HepG2 (cell line): ENCODE measurements around the gene EPB41L2. TPM values are rescaled to one million over a fixed set of nuclear protein-coding genes. Genes with fewer than 3 reads are reported as not detected.

Experiments
- ARID2 ChIP-seq: sonication (generic); formaldehyde crosslinking; IDR thresholded peaks from 2 replicates; pipeline ENCODE4 v1.8.1; 2022; ENCODE audit warnings: mild to moderate bottlenecking, missing genetic modification reagents, borderline replicate concordance
- ASH2L ChIP-seq: fragments of 300-600, 200-600 bp; sonication (generic); IDR thresholded peaks from 2 replicates; pipeline ENCODE4 v1.7.0; 2017; ENCODE audit warnings: low read depth, mild to moderate bottlenecking, moderate library complexity, mixed read lengths, low read length; ENCODE audit not compliant: insufficient read length
- ATF5 ChIP-seq: sonication (generic); formaldehyde crosslinking; IDR thresholded peaks from 2 replicates; pipeline ENCODE4 v1.4.0; 2020; ENCODE audit warnings: mild to moderate bottlenecking, low read depth, missing genetic modification reagents
- HCFC1 ChIP-seq: fragments of 150-350 bp; IDR thresholded peaks from 2 replicates; pipeline ENCODE4 v1.6.1; 2014; ENCODE audit warnings: low read depth, low read length
- IKZF1 ChIP-seq: fragments of 450-650 bp; IDR thresholded peaks from 2 replicates; pipeline ENCODE4 v1.7.1; 2016
- KDM3A ChIP-seq: IDR thresholded peaks from 2 replicates; pipeline ENCODE4 v1.6.1; 2018; ENCODE audit warnings: low read depth, missing compliant biosample characterization
- KDM4B ChIP-seq: sonication (generic); formaldehyde crosslinking; IDR thresholded peaks from 2 replicates; pipeline ENCODE4 v1.4.0; 2020; ENCODE audit warnings: missing genetic modification reagents
- MIER2 ChIP-seq: IDR thresholded peaks from 2 replicates; pipeline ENCODE4 v1.6.1; 2016; ENCODE audit warnings: missing biosample characterization, missing genetic modification reagents
- MIER3 ChIP-seq: IDR thresholded peaks from 2 replicates; pipeline ENCODE4 v1.6.1; 2016; ENCODE audit warnings: missing compliant biosample characterization, borderline replicate concordance
- NFKB2 ChIP-seq: sonication (generic); formaldehyde crosslinking; IDR thresholded peaks from 2 replicates; pipeline ENCODE4 v1.4.0; 2020; ENCODE audit warnings: missing genetic modification reagents, borderline replicate concordance
- NR2F1 ChIP-seq, 2 experiments: fragments of 450-650 bp in 1 of 2; formaldehyde crosslinking in 1 of 2; IDR thresholded peaks; 2 replicates each; pipeline versions ENCODE4 v1.5.0 to v1.6.1; 2016 to 2020; ENCODE audit warnings: mild to moderate bottlenecking in 1 of 2, missing compliant biosample characterization in 1 of 2, missing genetic modification reagents in 1 of 2, moderate library complexity in 1 of 2
- NRL ChIP-seq: sonication (generic); formaldehyde crosslinking; IDR thresholded peaks from 2 replicates; pipeline ENCODE4 v1.5.0; 2020; ENCODE audit warnings: missing genetic modification reagents, mild to moderate bottlenecking, moderate library complexity, borderline replicate concordance
- PLRG1 ChIP-seq: fragments of 450-650 bp; conservative IDR thresholded peaks from 2 replicates; pipeline ENCODE4 v1.6.1; 2016
- TCF12 ChIP-seq, 2 experiments: fragments of 450-650 bp in 1 of 2; sonication (generic) in 1 of 2; formaldehyde crosslinking in 1 of 2; IDR thresholded peaks; 2 replicates each; pipeline versions ENCODE4 v1.6.1 to v1.8.0; 2017 to 2022; ENCODE audit warnings: antibody characterized with exemption in 1 of 2, mild to moderate bottlenecking in 1 of 2, missing genetic modification reagents in 1 of 2, moderate library complexity in 1 of 2
- TOE1 ChIP-seq: sonication (generic); formaldehyde crosslinking; IDR thresholded peaks from 2 replicates; pipeline ENCODE4 v1.4.0; 2020; ENCODE audit warnings: mild to moderate bottlenecking, missing genetic modification reagents
- TRIM24 ChIP-seq: sonication (generic); formaldehyde crosslinking; IDR thresholded peaks from 2 replicates; pipeline ENCODE4 v1.8.0; 2022; ENCODE audit warnings: mild to moderate bottlenecking, missing genetic modification reagents
- XRCC5 ChIP-seq: fragments of 200-400 bp; formaldehyde crosslinking; optimal IDR thresholded peaks from 2 replicates; pipeline ENCODE3; 2017; ENCODE audit warnings: mild to moderate bottlenecking, low read length
- ZBTB37 ChIP-seq: sonication (generic); formaldehyde crosslinking; IDR thresholded peaks from 2 replicates; pipeline ENCODE4 v1.4.0; 2020; ENCODE audit warnings: mild to moderate bottlenecking, missing genetic modification reagents
- ZEB1 ChIP-seq: IDR thresholded peaks from 2 replicates; pipeline ENCODE4 v1.6.1; 2012; ENCODE audit warnings: mild to moderate bottlenecking, low read depth, inconsistent platforms; ENCODE audit not compliant: insufficient replicate concordance
- ZNF510 ChIP-seq: sonication (generic); formaldehyde crosslinking; IDR thresholded peaks from 2 replicates; pipeline ENCODE4 v1.4.0; 2020; ENCODE audit warnings: low read depth, mild to moderate bottlenecking, missing genetic modification reagents
- ZNF543 ChIP-seq: sonication (generic); formaldehyde crosslinking; IDR thresholded peaks from 2 replicates; pipeline ENCODE4 v1.4.0; 2020; ENCODE audit warnings: mild to moderate bottlenecking, missing genetic modification reagents
- ZNF567 ChIP-seq: sonication (generic); formaldehyde crosslinking; IDR thresholded peaks from 2 replicates; pipeline ENCODE4 v1.8.1; 2023; ENCODE audit warnings: mild to moderate bottlenecking, missing genetic modification reagents, borderline replicate concordance
- ZNF781 ChIP-seq: sonication (generic); formaldehyde crosslinking; IDR thresholded peaks from 2 replicates; pipeline ENCODE4 v1.5.1; 2020; ENCODE audit warnings: borderline replicate concordance, mild to moderate bottlenecking, missing genetic modification reagents; ENCODE audit errors: not compliant biosample characterization
- ZNF792 ChIP-seq: IDR thresholded peaks from 2 replicates; pipeline ENCODE4 v1.6.1; 2016
- ZNF841 ChIP-seq: sonication (generic); formaldehyde crosslinking; IDR thresholded peaks from 2 replicates; pipeline ENCODE4 v1.8.1; 2023; ENCODE audit warnings: missing genetic modification reagents, borderline replicate concordance
- polyA plus RNA-seq, 8 experiments: library from polyadenylated mRNA; depleted of rRNA in 3 of 8; stranded (reverse) in 7 of 8; unstranded in 1 of 8; fragments of >200 nt; fragmentation: Illumina TruSeq in 4 of 8; extraction: Trizol in 4 of 8; gene quantifications; 2 replicates each; pipeline versions ENCODE4 v1.2.1 to v1.2.3, GENCODE V29; 2011 to 2016; ENCODE audit warnings: low read depth in 4 of 8, missing spikeins in 1 of 8, mixed read lengths in 1 of 8; ENCODE audit not compliant: insufficient read depth in 1 of 8
- total RNA-seq, 5 experiments: library from RNA; depleted of rRNA; stranded (reverse); fragments of >200 nt; fragmentation: Illumina TruSeq; extraction: Trizol; gene quantifications; 2 replicates each; pipeline ENCODE4 v1.2.3, GENCODE V29; 2016; ENCODE audit warnings: low read depth in 1 of 5
- TF ChIP-seq, protein P1 (sequence below): sonication (generic); formaldehyde crosslinking; IDR thresholded peaks from 2 replicates; pipeline ENCODE4 v1.9.0; 2021; ENCODE audit warnings: missing genetic modification reagents, mild to moderate bottlenecking, borderline replicate concordance

Gene EPB41L2
- total and polyA plus RNA-seq, 2 of the 13 experiments (the other 11 are each of a cell fraction or from before 2014, with no cell fraction given): 41.7 to 56.4 TPM

DNA sequence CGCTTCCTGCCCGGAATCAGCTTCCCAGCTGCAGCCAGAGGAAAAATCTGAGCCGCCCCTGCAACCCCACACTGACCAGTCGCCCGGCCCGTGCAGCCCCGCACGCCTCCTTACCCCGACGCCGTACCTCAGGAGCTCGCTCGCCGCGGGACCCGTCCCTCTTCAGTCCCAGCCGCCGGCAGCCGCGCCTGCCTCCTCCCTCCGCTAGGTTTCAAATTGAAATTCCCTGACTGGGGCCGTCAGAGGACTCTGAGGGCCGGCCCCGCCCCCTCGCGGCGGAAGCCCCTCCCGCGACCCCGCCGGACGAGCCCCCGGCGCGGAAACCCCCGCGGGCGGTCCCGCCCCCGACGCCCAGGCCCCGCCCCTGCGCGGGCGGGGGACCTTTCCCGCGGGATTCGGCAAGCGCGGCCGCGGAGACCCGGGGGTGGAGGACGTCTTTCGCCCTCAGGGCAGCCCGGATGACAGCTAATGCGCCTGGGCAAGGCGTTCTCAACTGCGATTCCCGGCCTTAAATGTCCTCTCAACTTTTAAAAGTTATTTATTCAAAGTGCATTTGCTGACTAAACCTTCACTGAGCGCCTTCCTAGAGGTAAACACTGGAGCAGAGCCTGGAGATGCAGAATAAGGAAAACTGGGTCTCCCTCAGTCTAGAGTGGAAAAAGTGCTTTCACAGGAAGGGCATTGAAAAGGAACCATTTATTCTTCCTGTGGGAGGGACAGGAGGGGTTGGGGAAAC, at the start of gene EPB41L2 (continued):
- TF ChIP-seq ZBTB37: no peak
- TF ChIP-seq IKZF1: no peak
- no peak for TF ChIP-seq TRIM24
- TF ChIP-seq, protein P1, sequence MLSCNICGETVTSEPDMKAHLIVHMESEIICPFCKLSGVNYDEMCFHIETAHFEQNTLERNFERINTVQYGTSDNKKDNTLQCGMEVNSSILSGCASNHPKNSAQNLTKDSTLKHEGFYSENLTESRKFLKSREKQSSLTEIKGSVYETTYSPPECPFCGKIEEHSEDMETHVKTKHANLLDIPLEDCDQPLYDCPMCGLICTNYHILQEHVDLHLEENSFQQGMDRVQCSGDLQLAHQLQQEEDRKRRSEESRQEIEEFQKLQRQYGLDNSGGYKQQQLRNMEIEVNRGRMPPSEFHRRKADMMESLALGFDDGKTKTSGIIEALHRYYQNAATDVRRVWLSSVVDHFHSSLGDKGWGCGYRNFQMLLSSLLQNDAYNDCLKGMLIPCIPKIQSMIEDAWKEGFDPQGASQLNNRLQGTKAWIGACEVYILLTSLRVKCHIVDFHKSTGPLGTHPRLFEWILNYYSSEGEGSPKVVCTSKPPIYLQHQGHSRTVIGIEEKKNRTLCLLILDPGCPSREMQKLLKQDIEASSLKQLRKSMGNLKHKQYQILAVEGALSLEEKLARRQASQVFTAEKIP (CRISPR knock-in tag): no peak
- no peak for TF ChIP-seq NR2F1 (CRISPR knock-in tag; IDR thresholded peaks at IDR 0.05)
- peak; percentile 51; the same call in 1 of the 2 replicates for TF ChIP-seq ZNF792 (CRISPR knock-in tag)
- TF ChIP-seq PLRG1: no peak
- TF ChIP-seq NFKB2: peak; percentile 86; the same call in 1 of the 2 replicates
- peak; percentile 76 for TF ChIP-seq ASH2L
- TF ChIP-seq XRCC5: peak; percentile 43
- no peak for TF ChIP-seq TOE1 (CRISPR knock-in tag)
- TF ChIP-seq KDM4B (CRISPR knock-in tag): no peak
- peak; percentile 5 for TF ChIP-seq ZNF781 (CRISPR knock-in tag)
- TF ChIP-seq ZNF510 (CRISPR knock-in tag): 0 out of 2 replicates have a peak, but pooled peaks have one; percentile 65
- TF ChIP-seq MIER2 (CRISPR knock-in tag): peak; percentile 20; the same call in 1 of the 2 replicates
- no peak for TF ChIP-seq HCFC1
- TF ChIP-seq ATF5: no peak
- TF ChIP-seq ARID2: peak; percentile 27; the same call in 1 of the 2 replicates
- TF ChIP-seq MIER3 (CRISPR knock-in tag): no peak; the same call in 1 of the 2 replicates
- peak; percentile 55; the same call in 1 of the 2 replicates for TF ChIP-seq NRL (CRISPR knock-in tag)
- TF ChIP-seq KDM3A (CRISPR knock-in tag): 0 out of 2 replicates have a peak, but pooled peaks have one; percentile 68
- no peak for TF ChIP-seq ZEB1
- no peak for TF ChIP-seq ZNF567 (CRISPR knock-in tag)
- TF ChIP-seq ZNF543 (CRISPR knock-in tag): 0 out of 2 replicates have a peak, but pooled peaks have one; percentile 61
- TF ChIP-seq ZNF841: no peak
- no peak for TF ChIP-seq TCF12 (IDR thresholded peaks at IDR 0.05)
- TF ChIP-seq TCF12 (CRISPR knock-in tag; IDR thresholded peaks at IDR 0.05): peak; percentile 76; the same call in 1 of the 2 replicates
